Spleen (tissue), 7 donors: ENCODE results near the gene LRRTM4.

ENCODE experiments used
- CTCF ChIP-seq, 11 experiments: fragments of 200-600 bp in 7 of 11; fragments of 450-650 bp in 4 of 11; sonication (generic) in 4 of 11; IDR thresholded peaks in 8 of 11; conservative IDR thresholded peaks in 3 of 11; 1 replicate in 7 of 11; 2 replicates in 4 of 11; pipeline versions ENCODE4 v1.4.0 to v1.8.0; 2016 to 2021; ENCODE audit warnings: antibody characterized with exemption in 11 of 11, inconsistent platforms in 4 of 11, mild to moderate bottlenecking in 1 of 11
- POLR2AphosphoS5 ChIP-seq, 3 donors: sonication (generic); formaldehyde crosslinking; IDR thresholded peaks; one replicate each; pipeline ENCODE4 v1.5.1; 2017; ENCODE audit warnings: antibody characterized with exemption in 3 of 3
- donor health status: DM: no; HTN: no; CAD: no; lungs with moderate emphysema.
- donor health status: DM: no; HTN: no; CAD: no.
- donor health status: DM: no; HTN: no; CAD: no.

GRCh38 chr2:76895469-76895868, 626.7 kb downstream of the LRRTM4 start:
- TF ChIP-seq CTCF (IDR thresholded peaks at IDR 0.05 in 8 of 11, conservative IDR thresholded peaks at IDR 0.05 in 3 of 11) (no peak), POLR2AphosphoS5 (IDR thresholded peaks at IDR 0.05) (no peak)
